Measurements from ENCODE around the gene KIF1A. TPM values are rescaled to one million over a fixed set of nuclear protein-coding genes. Genes with fewer than 3 reads are reported as not detected.

The KIF1A gene
- polyA plus RNA-seq, 1 donor (not counting 4 experiments of a cell fraction or from before 2014, with no cell fraction given): not detected

- H2AFZ ChIP-seq (ENCODE audit: control insufficient read depth, low read length): no peak overlapping the region
- no peaks in the 10 kb centered on the region for H4K20me1 ChIP-seq (ENCODE audit: control insufficient read depth, extremely low read depth, insufficient read depth, low read length)
- peaks cover 3% of the 10 kb centered on the region for H3K27me3 ChIP-seq (ENCODE audit: control insufficient read depth, extremely low read depth, insufficient read depth, low read length)
- H3K36me3 ChIP-seq (ENCODE audit: control insufficient read depth in 2 of 2, extremely low read depth in 1 of 2, insufficient read depth in 2 of 2, low read length in 2 of 2): no peaks in the 10 kb centered on the region
- no peak overlapping the region for H3K4me3 ChIP-seq (ENCODE audit: control insufficient read depth in 2 of 3, extremely low read depth in 1 of 3, insufficient read depth in 2 of 3, low read depth in 1 of 3, low read length in 3 of 3)
- dilution Hi-C loops (cut with MboI; ENCODE audit: extremely low pct_ligation_motif_present, low sequenced_read_pairs): no loop called here
- no peak overlapping the region for H3K9ac ChIP-seq (ENCODE audit: control insufficient read depth, extremely low read depth, insufficient read depth, low read length)
- H3K9me3 ChIP-seq (ENCODE audit: control insufficient read depth, low read depth, low read length): no peaks in the 10 kb centered on the region
- no peaks in the 10 kb centered on the region for H3K79me2 ChIP-seq (ENCODE audit: control insufficient read depth, insufficient read depth, low read length)
- DNase-seq (ENCODE audit: low read depth, low spot score) (no peak), FAIRE-seq (no peak)
- H3K4me1 ChIP-seq (ENCODE audit: control insufficient read depth, extremely low read depth, insufficient read depth, low read length): no peaks in the 10 kb centered on the region
- TF ChIP-seq CTCF (optimal IDR thresholded peaks at IDR 0.05 in 1 of 3, IDR thresholded peaks at IDR 0.05 in 1 of 3, conservative IDR thresholded peaks at IDR 0.05 in 1 of 3; ENCODE audit: extremely low read depth in 1 of 3, insufficient read depth in 2 of 3, low read length in 3 of 3) (no peak), EZH2 (IDR thresholded peaks at IDR 0.05; ENCODE audit: low read length) (no peak)
- no peak overlapping the region for H3K4me2 ChIP-seq (ENCODE audit: control insufficient read depth, extremely low read depth, insufficient read depth, low read depth, low read length)
- H3K27ac ChIP-seq (ENCODE audit: control insufficient read depth, insufficient read depth, low read length): no peak overlapping the region
- H3K9me1 ChIP-seq (ENCODE audit: control insufficient read depth, extremely low read depth, insufficient read depth, low read length): no peaks in the 10 kb centered on the region
These were observed 74.1 kb downstream of the KIF1A start for GRCh38 chr2:240745962-240746361.

DNA sequence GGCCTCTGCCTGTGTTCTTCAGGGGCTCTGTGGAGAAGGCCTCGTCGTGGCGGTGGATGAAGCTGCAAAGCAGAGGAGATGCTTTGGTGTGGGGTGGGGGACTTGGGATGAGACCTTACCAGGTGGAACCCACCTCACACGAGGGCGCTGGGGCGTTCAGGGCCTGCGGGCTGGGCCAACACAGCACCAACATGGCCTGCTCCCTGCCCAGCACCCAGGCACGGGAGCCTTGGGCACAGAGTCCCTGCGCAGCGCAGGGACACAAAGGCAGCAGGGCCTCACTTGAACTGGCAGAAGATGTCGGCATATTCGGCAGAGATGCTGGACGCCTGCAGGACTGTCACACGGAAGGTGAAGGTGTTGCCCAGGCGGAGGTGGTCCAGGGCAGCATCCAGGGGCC is 74.6 kb downstream of the KIF1A start:
- no peaks in the 10 kb centered on the region for H3K9me1 ChIP-seq (ENCODE audit: control insufficient read depth, extremely low read depth, insufficient read depth, low read length)
- H3K4me3 ChIP-seq (ENCODE audit: control insufficient read depth in 2 of 3, extremely low read depth in 1 of 3, insufficient read depth in 2 of 3, low read depth in 1 of 3, low read length in 3 of 3): no peak overlapping the region
- no peak overlapping the region for H3K27ac ChIP-seq (ENCODE audit: control insufficient read depth, insufficient read depth, low read length)
- no peak for TF ChIP-seq EZH2 (IDR thresholded peaks at IDR 0.05; ENCODE audit: low read length)
- TF ChIP-seq CTCF (optimal IDR thresholded peaks at IDR 0.05 in 1 of 3, IDR thresholded peaks at IDR 0.05 in 1 of 3, conservative IDR thresholded peaks at IDR 0.05 in 1 of 3; ENCODE audit: extremely low read depth in 1 of 3, insufficient read depth in 2 of 3, low read length in 3 of 3): no peak
- H3K4me1 ChIP-seq (ENCODE audit: control insufficient read depth, extremely low read depth, insufficient read depth, low read length): no peaks in the 10 kb centered on the region
- DNase-seq (ENCODE audit: low read depth, low spot score) (no peak), FAIRE-seq (no peak)
- dilution Hi-C loops (cut with MboI; ENCODE audit: extremely low pct_ligation_motif_present, low sequenced_read_pairs): no loop called here
- H2AFZ ChIP-seq (ENCODE audit: control insufficient read depth, low read length): no peak overlapping the region
- no peak overlapping the region for H3K4me2 ChIP-seq (ENCODE audit: control insufficient read depth, extremely low read depth, insufficient read depth, low read depth, low read length)
- H3K79me2 ChIP-seq (ENCODE audit: control insufficient read depth, insufficient read depth, low read length): no peaks in the 10 kb centered on the region
- H3K9me3 ChIP-seq (ENCODE audit: control insufficient read depth, low read depth, low read length): no peaks in the 10 kb centered on the region
- peaks cover 3% of the 10 kb centered on the region for H3K27me3 ChIP-seq (ENCODE audit: control insufficient read depth, extremely low read depth, insufficient read depth, low read length)
- H3K36me3 ChIP-seq (ENCODE audit: control insufficient read depth in 2 of 2, extremely low read depth in 1 of 2, insufficient read depth in 2 of 2, low read length in 2 of 2): no peaks in the 10 kb centered on the region
- no peaks in the 10 kb centered on the region for H4K20me1 ChIP-seq (ENCODE audit: control insufficient read depth, extremely low read depth, insufficient read depth, low read length)
- H3K9ac ChIP-seq (ENCODE audit: control insufficient read depth, extremely low read depth, insufficient read depth, low read length): no peak overlapping the region
